ENCODE results near the gene CCL26.
"Not testable (repeated sequence)": the region's sequence is repeated elsewhere in the genome, so short reads cannot be mapped to it uniquely, and the experiment has no call there.

CCL26 gene

DNA sequence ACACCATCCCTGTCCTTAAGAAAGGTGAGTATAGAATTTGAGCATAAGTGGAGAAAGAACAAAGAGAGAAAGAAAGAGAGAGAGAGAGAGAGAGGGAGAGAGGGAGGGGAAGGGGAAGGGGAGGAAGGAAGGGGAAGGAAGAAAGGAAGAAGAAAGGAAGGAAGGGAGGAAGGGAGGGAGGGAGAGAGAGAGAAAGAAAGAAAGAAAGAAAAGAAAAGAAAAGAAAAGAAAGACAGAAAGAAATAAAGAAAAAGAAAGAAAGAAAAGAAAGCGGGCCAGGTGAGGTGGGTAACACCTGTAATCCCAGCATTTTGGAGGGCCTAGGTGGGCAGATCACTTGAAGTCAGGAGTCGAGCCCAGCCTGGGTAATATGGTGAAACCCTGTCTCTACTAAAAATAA is 21.7 kb upstream of the CCL26 start:
- intact Hi-C loops (cut with DNase I) = no loop called here
- DNase-seq = peak in 1 of 10 donors; percentile 4

DNA sequence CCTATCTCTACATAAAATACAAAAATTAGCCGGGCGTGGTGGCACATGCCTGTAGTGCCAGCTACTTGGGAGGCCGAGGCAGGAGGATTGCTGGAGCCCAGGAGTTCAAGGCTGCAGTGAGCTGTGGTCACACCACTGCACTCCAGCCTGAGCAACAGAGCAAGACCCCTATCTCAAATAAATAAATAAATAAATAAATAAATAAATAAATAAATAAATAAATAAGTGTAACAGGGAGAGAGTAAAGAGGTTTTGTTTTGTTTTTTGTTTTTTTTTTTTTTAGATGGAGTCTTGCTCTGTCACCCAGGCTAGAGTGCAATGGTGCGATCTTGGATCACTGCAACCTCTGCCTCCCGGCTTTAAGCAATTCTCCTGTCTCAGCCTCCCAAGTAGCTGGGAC is 20.6 kb upstream of the CCL26 start:
- intact Hi-C loops (cut with DNase I) = not testable (repeated sequence)
- DNase-seq = peak in 1 of 10 donors; percentile 4

DNA sequence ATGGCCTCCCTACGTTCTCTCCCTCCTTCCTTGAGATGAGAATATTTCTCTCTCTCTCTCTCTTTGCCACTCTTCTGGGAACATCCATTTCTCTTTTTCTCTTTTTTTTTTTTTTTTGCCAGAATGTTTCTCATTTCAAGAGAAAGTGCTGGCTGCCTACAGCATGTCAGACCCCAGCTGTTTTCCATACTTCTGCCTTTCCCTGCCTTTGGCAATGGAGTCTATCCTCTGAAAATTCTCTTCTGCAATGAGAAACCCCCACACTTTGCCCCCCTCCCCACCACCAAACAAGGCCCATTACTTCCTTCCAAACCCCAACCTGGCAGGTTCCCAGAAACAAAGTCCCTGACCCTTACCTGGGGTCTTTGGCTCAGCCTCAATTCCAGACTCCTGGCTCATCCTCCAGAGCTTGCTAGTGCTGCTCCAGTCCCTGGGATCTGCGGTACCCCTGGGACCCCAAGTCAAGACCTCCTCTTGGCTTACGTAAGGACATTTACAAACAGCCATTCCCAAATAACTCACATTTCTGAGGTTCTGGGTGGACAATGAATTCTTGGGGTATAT is 17.4 kb upstream of the CCL26 start:
- intact Hi-C loops (cut with DNase I) = no loop called here
- no peak for DNase-seq

- DNase-seq = peak in 1 of 10 donors; percentile 8
- intact Hi-C loops (cut with DNase I) = not testable (repeated sequence)
These were observed 16.3 kb upstream of the CCL26 start for GRCh38 chr7:75788154-75788847.

DNA sequence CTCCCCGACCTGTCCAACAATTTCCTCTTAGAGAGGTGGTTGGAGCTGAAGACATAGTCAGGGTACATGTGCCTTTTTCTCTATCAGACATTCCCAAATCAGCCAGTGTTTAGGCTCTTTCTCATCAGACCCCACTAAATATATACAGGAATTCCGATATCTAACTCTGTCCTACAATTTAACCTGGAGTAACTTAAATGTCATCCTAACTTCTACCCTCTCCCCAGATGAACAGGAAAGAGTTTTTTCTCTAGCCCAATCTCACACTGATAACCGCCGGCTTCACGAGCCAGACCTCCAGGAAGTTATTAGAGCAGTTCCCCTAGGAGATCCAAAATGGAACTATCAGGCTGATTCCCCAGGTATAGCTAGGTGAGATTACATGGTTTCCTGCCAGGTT is 11.0 kb upstream of the CCL26 start:
- DNase-seq; intact Hi-C loops (cut with DNase I): not testable (repeated sequence)

GRCh38 chr7:75780647-75781273 is 8.7 kb upstream of the CCL26 start:
- DNase-seq = peak in 2 of 10 donors; percentile 22 to 26
- intact Hi-C loops (cut with DNase I) = not testable (repeated sequence)

DNA sequence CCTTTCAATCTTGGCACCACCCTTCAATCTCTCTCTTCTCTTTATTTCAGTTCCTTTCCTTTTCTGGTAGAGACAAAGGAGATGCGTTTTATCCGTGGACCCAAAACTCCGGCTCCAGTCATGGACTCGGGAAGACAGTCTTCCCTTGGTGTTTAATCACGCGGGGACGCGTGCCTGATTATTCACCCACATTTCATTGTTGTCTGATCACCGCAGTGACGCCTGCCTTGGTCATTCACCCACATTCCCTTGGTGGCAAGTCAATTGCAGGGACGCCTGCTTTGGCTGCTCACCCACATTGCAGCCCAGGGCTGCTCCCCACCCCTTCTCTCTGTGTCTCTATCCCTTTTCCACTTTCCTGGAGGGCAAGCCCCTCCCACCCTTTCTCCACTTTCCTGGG is 7.5 kb upstream of the CCL26 start:
- intact Hi-C loops (cut with DNase I); DNase-seq: not testable (repeated sequence)

- DNase-seq; intact Hi-C loops (cut with DNase I): not testable (repeated sequence)
These were observed 7.0 kb upstream of the CCL26 start for GRCh38 chr7:75779035-75779434.

GRCh38 chr7:75776295-75776971 is 4.4 kb upstream of the CCL26 start:
- intact Hi-C loops (cut with DNase I) = no loop called here
- DNase-seq = no peak

DNA sequence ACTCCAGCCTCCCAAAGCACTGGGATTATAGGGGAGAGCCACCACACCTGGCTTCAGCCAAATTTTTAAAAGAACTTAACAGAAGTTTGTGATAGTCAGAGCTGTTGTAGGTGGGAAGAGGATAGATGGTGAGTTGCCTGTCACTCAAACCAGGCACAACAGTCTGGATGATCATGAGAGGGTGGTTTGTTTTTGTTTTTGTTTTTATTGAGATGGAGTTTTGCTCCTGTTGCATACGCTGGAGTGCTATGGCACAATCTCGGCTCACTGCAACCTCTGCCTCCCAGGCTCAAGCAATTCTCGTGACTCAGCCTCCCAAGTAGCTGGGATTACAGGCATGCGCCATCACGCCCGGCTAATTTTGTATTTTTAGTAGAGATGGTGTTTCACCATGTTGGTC is 1.9 kb upstream of the CCL26 start:
- intact Hi-C loops (cut with DNase I); DNase-seq: not testable (repeated sequence)

- intact Hi-C loops (cut with DNase I) = no loop called here
- DNase-seq = peak in 1 of 10 donors; percentile 1
These were observed 787 bp downstream of the CCL26 start for GRCh38 chr7:75771224-75771623.

DNA sequence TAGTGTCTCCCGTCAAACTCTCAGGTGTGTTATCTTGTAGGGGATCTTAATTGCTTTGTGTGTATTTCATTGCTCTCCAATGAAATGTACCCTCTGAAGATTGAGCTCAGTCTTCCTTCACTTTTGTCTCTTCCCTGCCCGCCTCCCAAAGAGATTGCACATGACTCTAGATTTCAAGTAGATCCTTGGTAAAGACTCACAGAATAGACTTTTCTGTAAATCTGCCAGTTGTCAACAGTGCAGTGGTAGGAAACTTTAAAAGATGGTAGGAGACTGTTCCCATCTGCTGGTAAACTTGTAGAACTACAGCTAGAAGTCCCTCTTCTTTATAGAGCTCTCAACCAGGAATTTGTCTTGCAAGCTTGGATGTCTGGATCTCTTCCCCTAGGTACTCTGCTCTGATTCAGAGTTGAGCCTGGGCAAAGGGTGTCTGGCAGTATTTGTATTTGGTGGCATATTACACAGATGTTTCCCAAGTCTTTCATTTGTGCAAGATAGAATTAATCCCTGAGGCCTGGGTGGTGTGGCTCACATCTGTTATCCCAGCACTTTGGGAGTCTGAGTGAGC is 9.6 kb downstream of the CCL26 start:
- intact Hi-C loops (cut with DNase I) = no loop called here
- no peak for DNase-seq

- DNase-seq; intact Hi-C loops (cut with DNase I): not testable (repeated sequence)
These were observed 10.2 kb downstream of the CCL26 start for GRCh38 chr7:75761801-75762200.

DNA sequence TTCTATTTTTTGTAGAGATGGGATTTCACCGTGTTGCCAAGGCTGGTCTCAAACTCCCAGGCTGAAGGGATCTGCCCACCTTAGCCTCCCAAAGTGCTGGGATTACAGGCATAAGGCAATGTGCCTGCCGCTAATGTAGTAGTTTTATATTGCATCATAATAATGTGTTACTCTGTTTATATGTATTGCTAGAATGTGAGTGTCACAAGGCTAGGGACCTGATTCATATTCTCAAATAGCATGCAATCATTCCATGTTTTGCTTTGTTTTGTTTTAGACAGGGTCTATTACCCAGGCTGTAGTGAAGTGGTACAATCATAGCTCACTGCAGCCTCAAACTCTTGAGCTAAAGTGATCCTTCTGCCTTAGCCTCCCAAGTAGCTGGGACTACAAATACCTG is 13.5 kb downstream of the CCL26 start:
- intact Hi-C loops (cut with DNase I) = no loop called here
- DNase-seq = no peak

- intact Hi-C loops (cut with DNase I) = no loop called here
These were observed 14.2 kb downstream of the CCL26 start for GRCh38 chr7:75757860-75758259.

DNA sequence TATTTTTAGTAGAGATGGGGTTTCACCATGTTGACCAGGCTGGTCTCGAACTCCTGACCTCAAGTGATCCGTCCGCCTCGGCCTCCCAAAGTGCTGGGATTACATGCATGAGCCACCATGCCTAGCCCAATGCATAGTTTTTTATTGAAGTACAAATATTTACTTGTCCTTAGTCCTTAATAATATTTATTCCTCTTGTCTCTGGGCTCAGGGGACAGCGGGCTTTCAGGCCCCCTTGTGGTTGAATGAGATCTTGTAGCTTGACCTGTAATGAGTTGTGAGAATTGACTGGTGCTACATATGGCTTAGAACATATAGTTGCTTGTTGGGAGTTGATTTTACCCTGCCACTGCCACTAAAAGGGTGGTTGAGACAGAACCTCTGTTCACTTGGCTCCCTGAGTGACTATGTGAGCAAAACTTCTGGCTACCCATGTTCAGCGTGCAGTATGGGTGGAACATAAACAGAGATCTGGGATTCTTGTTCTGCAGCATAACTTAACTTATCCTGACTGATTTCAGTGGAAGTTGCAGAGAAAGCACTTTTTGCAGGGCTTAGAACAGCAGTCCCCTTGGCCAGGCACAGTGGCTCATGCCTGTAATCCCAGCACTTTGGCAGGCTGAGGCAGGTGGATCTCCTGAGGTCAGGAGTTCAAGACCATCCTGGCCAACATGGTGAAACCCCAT is 14.9 kb downstream of the CCL26 start:
- peak in 1 of 10 donors; percentile 24 for DNase-seq
- intact Hi-C loops (cut with DNase I) = no loop called here

More at GRCh38 chr7:75757860-75758259, 14.2 kb downstream of the CCL26 start:
- no peak for DNase-seq

DNA sequence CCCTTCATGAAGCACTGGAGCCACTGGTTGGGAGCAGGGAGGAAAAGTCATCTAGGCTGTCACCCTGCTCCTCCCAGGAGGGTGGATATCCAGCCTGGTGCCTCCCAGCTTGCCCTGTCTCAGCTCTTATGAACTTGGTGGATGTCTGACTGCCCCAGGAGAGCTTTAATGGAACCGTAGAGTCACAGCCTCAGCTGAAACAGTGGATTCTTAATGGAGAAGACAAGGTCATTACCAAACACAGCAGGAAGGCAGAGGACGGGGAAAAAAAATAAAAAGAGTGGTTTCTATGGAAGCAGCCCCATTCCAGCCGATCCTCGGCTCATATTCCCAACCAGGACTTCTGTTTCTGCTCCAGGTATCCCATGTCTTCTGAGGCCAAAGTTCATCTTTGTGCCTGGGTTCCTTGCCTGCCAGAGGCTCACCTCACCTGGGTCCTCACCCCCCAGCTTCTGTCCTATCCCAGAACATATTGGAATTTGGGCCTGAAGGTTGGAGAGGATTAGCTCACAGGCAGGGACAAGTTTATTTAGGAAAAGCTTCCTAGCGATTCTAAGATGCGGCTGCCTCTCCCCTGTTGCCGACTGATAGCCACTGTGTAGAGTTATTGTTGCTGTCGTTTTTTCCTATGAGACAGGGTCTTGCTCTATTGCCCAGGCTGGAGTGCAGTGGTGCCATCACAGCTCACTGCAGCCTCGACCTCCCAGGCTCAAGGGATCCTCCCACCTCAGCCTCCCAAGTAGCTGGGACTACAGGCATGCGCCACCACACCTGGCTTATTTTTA is 15.6 kb downstream of the CCL26 start:
- DNase-seq = no peak
- intact Hi-C loops (cut with DNase I) = no loop called here

- intact Hi-C loops (cut with DNase I) = no loop called here
- DNase-seq = no peak
These were observed 28.6 kb downstream of the CCL26 start for GRCh38 chr7:75743455-75743859.

- intact Hi-C loops (cut with DNase I) = no loop called here
- DNase-seq = no peak
These were observed 31.0 kb downstream of the CCL26 start for GRCh38 chr7:75740846-75741497.
